ENCODE results near the gene BCKDHA.
"Not testable (repeated sequence)": the region's sequence is repeated elsewhere in the genome, so short reads cannot be mapped to it uniquely, and the experiment has no call there.

The BCKDHA gene

DNA sequence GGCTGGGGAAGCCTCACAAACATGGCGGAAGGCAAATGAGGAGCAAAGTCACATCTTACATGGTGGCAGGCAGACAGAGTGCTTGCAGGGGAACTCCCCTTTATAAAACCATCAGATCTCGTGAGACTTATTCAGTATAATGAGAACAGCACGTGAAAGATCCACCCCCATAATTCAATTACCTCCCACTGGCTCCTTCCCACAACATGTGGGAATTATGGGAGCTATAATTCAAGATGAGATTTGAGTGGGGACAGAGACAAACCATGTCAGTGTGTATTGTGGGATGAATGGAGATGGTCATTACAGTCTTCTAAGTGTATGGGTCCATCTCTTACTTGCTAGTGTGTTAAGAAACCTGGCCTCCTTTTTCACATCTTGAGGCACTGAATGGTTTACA is 4.4 kb downstream of the BCKDHA start:
- DNase-seq (ENCODE audit: low read depth in 2 of 2, low spot score in 1 of 2) = no peak

DNA sequence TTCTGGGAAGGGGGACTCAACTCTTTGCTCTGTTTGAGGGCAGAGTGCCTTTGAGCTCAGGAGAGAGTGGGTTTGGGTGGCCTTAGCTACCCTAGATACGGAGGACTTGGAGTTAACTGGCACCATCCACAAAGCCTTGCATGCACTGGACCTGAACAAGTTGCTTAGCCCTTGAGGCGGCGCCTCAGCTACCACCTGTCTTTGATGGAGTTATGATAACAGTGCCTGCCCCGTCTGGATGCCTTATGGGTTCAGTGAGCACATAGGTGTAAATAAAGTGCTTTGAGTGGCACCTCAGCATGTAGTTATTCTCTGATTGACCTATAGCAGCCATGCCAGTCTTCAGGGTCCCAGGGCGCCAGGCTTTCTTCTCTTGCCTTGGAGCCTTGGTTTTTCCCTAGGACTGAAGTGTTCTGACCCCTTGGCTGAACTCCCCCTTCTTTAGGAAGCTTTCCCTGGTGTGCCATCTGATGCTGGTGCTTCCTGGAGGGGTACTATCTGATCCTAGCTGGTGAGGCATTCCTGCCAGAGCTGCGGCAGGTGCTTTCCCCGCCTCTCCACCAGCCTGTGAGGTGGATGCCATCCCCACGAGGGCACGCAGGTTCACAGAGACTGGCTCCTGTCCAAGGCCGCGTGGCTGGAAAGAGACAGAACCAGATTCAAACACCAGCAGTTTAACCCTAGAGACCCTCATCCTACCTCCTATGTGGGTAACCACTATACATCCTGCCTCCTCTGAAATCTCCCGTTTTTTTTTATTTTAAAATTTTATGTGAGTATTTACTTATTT is 5.8 kb downstream of the BCKDHA start:
- no peak for DNase-seq (ENCODE audit: low read depth in 2 of 2, low spot score in 1 of 2)

DNA sequence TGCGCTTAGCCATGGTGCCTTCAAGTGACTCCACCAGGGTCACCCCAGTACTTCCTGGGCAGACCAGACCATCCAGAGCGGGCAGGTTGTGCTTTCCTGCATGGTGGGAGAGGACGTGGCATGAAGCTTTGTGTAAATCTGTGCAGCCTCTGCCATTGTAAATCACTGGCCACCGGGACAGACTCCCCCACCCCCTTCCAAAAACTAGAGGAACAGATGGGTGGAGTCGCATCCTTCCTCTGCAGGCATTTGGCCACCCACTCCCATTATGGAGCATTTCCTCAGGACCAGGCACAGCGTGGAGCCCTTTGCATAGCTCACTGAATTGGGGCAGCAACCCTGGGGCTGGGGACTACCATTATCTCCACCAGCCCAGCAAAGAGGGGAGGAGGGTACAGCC is 8.2 kb downstream of the BCKDHA start:
- no peak for DNase-seq (ENCODE audit: low read depth in 2 of 2, low spot score in 1 of 2)

DNA sequence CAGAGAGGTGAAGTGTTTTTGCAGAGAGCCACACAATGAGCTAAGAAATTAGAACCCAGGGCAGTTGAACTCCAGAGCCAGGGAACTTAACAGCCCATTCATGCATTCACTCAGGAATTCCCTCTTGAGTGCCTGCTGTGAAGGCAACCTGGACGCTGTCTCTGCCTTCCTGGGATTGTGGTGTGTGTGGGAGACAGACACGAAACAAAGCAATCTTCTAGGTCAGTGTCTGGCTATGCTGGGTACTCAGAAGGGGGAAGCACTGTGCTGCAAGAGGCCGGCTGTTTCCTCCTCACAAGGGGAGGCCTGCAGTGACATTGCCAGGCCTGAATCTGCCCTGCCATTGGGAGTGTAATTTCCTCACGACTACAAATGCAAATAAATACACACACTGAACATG is 9.7 kb downstream of the BCKDHA start:
- DNase-seq (ENCODE audit: low read depth in 2 of 2, low spot score in 1 of 2) = no peak

DNA sequence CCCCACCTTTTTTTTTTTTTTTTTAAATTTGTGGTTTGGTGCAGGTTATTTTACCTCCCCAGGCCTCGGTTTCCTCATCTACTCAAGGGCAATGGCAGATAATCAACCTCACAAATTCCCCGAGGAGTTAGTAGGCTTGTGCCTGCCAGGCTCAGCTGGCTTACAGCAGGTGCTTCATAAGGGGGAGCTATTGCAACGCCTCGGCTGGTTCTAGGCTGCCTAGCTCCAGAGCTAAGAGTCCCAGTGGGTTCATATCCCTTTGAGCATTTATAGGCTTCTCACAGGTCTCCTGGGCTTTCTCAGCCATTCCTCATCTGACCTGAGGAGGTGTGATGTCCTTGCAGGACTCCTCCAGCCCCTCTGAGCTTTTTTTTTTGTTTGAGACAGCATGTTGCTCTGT is 10.6 kb downstream of the BCKDHA start:
- DNase-seq (ENCODE audit: low read depth in 2 of 2, low spot score in 1 of 2) = no peak

DNA sequence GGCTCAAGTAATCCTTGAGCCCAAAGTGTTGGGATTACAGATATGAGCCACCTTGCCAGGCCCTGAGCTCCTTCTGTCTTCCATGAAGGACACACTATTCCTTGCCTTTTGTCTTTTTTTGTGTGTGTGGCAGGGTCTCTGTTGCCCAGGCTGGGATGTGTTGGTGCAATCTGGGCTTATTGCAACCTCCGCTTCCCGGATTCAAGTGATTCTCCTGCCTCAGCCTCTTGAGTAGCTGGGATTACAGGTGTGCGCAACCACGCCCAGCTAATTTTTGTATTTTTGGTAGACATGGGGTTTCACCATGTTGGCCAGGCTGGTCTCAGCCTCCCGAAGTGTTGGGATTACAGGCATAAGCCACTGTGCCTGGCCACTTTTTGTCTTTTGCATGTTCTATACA is 11.2 kb downstream of the BCKDHA start:
- DNase-seq (ENCODE audit: low read depth in 2 of 2, low spot score in 1 of 2) = not testable (repeated sequence)

DNA sequence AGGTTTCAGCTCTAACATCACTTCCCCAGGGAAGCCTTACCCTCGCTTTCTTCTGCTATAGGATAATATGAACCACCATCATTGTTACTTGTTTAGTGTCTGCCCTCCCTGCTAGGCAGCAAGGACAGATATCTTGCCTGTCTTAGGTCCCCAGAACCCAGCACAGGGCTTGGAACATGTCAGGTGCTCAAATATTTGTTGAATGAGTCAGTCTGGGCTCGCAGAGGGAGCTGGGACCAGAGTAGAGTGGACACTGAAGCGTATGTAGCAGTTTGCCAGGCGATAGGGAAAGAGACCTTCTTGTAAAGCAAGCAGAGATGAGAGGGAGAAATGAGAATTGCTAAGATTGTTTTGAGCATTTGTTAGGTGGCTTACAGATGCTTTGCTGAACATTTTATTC is 11.7 kb downstream of the BCKDHA start:
- DNase-seq (ENCODE audit: low read depth in 2 of 2, low spot score in 1 of 2) = no peak

DNA sequence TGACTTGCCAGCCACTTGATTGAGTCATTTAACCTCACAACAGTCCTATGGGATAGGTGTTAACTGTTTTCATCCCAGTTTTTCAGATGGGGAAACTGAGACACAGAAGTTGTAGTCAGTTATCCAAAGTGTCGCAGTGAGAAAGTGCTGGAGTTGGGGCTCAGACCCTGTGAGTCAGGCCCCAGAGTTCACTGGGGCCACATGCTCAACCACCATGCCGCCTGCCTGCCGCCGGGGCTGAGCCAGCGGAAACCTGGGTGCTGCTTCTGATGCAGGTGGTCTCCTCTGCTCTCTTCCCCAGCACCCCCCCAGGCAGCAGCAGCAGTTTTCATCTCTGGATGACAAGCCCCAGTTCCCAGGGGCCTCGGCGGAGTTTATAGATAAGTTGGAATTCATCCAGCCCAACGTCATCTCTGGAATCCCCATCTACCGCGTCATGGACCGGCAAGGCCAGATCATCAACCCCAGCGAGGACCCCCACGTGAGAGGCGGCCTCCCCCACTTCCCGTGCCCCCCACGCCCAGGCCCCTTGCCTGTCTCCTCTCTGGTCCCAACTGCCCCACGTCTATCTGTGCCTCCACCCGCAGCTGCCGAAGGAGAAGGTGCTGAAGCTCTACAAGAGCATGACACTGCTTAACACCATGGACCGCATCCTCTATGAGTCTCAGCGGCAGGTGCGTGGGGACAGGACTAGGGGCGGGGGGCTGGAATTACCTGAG is 12.9 kb downstream of the BCKDHA start:
- no peak for DNase-seq (ENCODE audit: low read depth in 2 of 2, low spot score in 1 of 2)

DNA sequence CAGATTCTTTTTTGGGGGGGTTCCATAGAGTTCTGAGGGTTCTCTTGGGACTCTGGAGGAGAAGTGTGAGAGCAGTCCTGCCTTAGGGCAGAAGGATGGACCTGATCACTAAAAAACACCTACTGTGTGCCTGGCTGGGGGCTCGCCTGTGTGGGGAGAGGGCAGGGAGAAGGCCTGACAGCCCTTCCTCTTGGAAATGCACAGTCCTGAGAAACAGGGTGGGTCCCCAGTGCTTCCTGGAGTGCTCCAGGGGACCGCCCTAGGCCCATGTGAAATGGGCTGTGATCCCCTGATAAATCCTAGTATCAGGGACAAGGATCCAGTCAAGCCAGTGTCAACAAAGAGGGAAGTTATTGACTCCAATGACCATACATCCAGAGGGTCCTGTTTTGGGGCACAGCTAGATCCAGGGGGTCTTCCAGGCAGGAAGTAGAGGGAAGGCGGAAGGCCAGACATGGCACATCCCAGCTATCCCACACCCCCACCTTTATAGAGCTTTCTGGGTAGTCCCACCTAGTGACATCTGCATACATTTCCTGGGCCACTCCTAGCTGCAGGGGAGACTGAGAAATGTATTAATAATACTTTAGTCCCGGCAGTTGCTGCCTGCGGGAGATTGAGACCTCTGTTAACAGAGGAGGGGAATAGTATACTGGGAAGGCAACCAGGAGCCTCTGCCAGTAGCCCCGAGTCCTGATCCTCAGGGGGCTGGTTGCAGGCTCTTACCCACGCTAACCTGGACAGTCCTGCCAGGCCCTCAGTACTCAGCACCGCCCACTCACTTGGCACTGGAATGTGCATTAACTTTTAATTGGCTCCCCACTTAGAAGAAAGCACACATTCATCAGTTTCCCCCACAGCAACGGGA is 13.7 kb downstream of the BCKDHA start:
- no peak for DNase-seq (ENCODE audit: low read depth in 2 of 2, low spot score in 1 of 2)

DNA sequence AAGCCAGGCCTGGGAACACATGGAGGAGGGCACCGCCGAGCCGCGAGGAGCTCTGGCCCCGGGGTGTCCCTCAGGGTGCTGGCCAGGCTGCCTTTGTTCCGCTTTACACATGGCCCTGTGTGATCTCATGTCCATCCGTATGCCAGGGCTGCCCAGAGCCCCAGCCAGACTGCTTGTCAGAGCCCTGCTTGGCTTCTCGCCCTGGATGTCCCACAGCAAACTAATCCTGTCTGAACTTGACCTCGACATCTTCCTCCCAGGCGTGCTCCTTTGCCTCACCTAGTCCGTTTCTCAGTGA is 14.3 kb downstream of the BCKDHA start:
- no peak for DNase-seq (ENCODE audit: low read depth in 2 of 2, low spot score in 1 of 2)

DNA sequence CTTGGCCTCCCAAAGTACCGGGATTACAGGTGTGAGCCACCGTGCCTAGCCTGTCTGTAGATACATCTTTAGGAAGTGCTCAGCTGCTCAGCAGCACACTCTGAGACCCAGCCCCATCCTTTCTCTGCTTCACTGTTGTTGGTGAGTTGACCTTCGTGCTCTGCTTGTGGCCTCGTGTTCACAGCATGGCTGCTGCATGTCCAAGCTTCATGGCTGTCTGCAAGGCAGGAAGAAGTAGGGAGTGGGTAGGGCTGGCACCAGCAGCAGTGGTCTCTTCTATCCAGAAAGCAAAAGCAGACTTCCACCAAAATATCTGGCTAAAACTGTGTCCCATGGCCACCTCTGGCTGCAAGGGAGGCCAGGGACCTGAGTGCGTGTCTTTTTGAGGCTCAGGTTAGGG is 15.3 kb downstream of the BCKDHA start:
- no peak for DNase-seq (ENCODE audit: low read depth in 2 of 2, low spot score in 1 of 2)

DNA sequence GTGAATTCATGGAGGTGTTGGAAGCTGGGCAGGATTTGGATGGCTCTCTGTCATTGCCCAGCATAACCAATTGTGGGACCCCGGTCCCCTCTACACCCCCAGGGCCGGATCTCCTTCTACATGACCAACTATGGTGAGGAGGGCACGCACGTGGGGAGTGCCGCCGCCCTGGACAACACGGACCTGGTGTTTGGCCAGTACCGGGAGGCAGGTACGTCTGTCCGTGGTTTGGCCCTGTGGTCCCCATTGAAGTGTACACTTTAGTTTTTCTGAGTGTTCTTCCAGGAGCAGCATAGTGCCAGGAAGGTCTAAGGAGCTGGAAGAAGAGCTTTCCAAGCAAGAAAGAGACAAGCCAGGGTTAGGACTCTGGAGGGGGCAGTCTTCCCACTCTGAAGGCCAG is 16.3 kb downstream of the BCKDHA start:
- no peak for DNase-seq (ENCODE audit: low read depth in 2 of 2, low spot score in 1 of 2)

DNA sequence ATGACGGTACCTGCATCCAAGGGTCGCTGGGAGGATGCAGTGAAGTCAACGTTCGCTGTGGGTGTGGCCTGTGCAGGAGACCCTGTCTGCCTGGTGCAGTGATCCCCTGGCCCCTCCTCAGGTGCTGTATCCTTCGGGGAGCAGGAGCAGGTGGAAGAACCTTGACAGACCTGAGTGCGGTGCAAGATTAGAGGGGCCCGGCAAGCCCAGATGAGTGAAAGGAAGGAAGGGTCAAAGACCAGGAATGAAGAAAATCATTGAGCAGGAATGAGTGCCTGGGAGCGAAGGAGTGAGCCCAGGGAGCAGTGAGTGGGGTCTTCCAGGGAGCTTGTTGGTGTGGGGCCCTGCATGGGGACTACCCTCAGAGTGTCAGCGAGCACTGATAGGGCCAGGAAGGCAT is 16.8 kb downstream of the BCKDHA start:
- DNase-seq (ENCODE audit: low read depth in 2 of 2, low spot score in 1 of 2) = no peak

DNA sequence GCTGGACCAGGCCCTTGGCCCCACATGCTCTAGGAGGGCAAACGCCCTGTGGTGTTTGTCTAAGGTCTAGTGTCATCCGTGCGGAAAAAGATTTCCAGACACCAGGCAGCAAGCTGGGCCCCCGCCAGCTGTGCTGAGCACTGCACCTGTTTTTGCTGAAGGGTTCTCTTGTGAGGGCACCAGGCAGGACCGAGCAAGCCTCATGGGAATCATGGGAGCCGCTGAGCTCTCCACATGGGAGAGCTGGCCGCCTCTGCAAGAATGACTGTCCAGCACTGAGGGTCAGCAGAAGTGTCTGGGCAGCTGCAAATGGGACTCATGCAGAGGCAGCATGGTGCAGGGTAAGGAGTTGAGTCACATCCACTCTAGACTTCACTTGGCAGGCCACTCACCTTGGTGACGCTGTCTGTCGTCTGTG is 17.5 kb downstream of the BCKDHA start:
- no peak for DNase-seq (ENCODE audit: low read depth in 2 of 2, low spot score in 1 of 2)

DNA sequence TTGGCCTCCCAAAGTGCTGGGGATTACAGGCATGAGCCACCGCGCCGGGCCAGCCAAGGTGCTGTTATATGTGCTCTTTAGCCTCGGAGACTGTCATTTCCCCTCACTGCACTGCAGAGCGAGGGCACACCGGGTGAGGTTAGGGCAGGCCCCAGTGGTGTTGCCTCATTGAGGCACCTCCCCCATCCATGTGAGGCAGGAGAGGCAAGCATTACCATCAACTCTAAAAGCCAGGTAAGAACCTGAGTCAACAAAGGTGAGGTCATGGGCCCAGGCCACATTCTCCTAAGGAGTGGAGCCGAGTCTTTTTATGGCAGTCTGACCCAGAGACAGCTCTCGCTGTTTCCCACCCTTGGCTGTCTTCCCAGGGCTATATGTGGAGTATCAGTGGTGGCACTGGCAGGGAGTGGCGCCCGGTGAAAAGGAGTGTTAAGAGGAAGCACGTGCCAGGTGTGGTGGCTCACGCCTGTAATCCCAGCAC is 18.6 kb downstream of the BCKDHA start:
- DNase-seq (ENCODE audit: low read depth in 2 of 2, low spot score in 1 of 2) = no peak

DNA sequence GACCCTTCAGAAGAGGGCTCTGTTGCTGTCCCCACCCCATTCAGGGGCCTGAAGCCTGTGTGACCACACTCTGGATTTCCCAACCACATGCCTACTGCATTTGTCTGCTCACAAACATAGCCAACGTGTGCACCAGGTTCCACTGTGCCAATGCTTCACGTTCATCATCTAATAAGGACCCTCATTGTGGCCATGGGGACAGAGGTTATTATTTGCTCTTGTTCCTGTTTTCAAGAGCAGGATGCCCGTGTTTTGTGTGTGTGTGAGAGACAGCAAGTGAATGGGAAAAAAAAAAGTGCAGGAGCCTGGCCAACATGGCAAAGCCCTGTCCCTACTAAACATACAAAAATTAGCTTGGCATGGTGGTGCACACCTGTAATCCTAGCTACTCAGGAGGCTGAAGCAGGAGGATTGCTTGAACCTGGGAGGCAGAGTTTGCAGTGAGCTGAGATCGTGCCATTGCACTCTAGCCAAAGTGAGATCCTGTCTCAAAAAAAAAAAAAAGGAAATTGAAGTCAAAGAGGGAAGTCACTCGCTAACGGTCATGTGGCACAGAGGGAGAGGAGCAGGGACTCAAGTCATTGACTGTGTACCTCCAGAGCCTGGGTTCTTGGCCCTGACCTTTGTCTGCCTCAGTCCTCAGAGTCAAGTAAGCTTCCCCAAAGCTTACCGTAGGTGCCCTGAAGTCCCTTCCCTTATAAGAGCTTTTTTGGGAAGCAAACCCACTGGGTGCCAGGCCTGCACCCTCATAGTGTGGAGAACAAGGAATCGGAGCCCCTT is 22.7 kb downstream of the BCKDHA start:
- DNase-seq (ENCODE audit: low read depth in 2 of 2, low spot score in 1 of 2) = no peak

DNA sequence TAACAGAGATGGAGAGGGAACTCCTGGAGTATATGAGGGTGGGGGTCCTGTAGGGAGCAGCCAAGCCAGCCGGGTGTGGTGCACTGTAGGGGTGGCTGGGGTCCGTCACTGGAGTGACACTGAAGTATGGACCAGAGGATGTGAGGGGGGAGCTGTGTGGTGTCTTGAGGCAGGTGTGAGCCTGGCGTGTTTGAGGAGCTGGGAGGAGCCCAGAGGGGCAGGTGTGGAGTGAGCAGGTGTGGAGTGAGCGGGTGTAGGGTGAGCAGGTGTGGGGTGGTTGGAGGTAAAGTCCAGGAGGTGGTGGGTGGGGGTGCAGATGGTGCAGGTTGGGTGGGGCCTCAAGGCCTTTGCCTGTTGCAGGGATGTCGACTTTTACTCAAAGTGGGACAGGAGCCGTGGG is 23.7 kb downstream of the BCKDHA start:
- no peak for DNase-seq (ENCODE audit: low read depth in 2 of 2, low spot score in 1 of 2)

DNA sequence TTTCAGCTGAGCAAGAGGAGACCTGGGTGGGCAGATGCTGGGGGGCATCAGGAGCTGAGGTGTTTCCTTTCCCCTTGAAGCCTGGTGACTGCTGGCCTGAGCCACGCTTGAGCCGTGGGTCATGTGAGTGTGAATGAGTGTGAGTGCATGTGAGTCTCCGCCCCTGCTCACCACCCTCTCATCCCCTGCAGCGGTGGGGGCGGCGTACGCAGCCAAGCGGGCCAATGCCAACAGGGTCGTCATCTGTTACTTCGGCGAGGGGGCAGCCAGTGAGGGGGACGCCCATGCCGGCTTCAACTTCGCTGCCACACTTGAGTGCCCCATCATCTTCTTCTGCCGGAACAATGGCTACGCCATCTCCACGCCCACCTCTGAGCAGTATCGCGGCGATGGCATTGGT is 24.4 kb downstream of the BCKDHA start:
- no peak for DNase-seq (ENCODE audit: low read depth in 2 of 2, low spot score in 1 of 2)

DNA sequence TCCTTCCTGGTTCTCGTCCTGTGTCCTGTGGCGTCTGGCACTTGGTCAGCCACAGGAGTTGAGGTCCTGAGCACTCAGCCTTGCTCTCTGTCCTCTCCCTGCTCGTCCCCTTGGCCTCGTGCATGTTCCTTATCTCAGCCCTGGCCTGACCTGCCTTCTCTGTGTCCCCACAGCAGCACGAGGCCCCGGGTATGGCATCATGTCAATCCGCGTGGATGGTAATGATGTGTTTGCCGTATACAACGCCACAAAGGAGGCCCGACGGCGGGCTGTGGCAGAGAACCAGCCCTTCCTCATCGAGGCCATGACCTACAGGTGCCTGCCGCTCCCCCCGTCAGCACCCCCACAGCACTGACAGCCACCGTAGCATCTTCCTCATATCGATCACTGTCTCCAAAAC is 24.8 kb downstream of the BCKDHA start:
- DNase-seq (ENCODE audit: low read depth in 2 of 2, low spot score in 1 of 2) = no peak

DNA sequence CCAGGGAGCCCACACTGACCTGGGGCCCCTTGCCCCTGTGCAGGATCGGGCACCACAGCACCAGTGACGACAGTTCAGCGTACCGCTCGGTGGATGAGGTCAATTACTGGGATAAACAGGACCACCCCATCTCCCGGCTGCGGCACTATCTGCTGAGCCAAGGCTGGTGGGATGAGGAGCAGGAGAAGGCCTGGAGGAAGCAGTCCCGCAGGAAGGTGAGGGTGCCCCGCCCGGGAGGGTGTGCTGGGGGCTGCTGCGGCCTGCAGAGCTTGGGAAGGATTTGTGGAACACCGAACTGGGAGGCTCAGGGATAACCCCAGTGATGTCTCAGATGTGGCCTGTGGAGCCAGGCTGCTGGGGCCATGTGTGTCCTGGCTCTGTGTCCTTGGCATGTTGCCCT is 25.3 kb downstream of the BCKDHA start:
- no peak for DNase-seq (ENCODE audit: low read depth in 2 of 2, low spot score in 1 of 2)
